ENCODE results near the gene SPATA19.

GRCh38 chr11:133818302-133818701 lies 27.0 kb downstream of the SPATA19 start:
- TF ChIP-seq REST (IDR thresholded peaks at IDR 0.05) (no peak), CTCF (IDR thresholded peaks at IDR 0.05) (no peak), RAD21 (conservative IDR thresholded peaks at IDR 0.05 in 1 of 2, IDR thresholded peaks at IDR 0.05 in 1 of 2) (no peak), HDAC2 (IDR thresholded peaks at IDR 0.05) (no peak), USF2 (IDR thresholded peaks at IDR 0.05) (no peak), PBX3 (IDR thresholded peaks at IDR 0.05) (no peak), POLR2A (IDR thresholded peaks at IDR 0.05; ENCODE audit: low read length) (no peak)

Measured in A549 (cell line).